Measurements from ENCODE around the gene FBXO42.
"Not testable (repeated sequence)": the region's sequence is repeated elsewhere in the genome, so short reads cannot be mapped to it uniquely, and the experiment has no call there.

Gene FBXO42

GRCh38 chr1:16372535-16373285 is 20.4 kb upstream of the FBXO42 start:
- no peak overlapping the region for H3K4me3 ChIP-seq (ENCODE audit: control insufficient read depth, low read depth, low read length)
- no peak for DNase-seq (ENCODE audit: low read depth)
- no peak for TF ChIP-seq CTCF (IDR thresholded peaks at IDR 0.05; ENCODE audit: control insufficient read depth, insufficient read depth, low read depth, low read length, missing control alignments)

GRCh38 chr1:16371725-16372124 is 19.4 kb upstream of the FBXO42 start:
- TF ChIP-seq CTCF (IDR thresholded peaks at IDR 0.05; ENCODE audit: control insufficient read depth, insufficient read depth, low read depth, low read length, missing control alignments) = no peak
- DNase-seq (ENCODE audit: low read depth) = no peak
- no peak overlapping the region for H3K4me3 ChIP-seq (ENCODE audit: control insufficient read depth, low read depth, low read length)

GRCh38 chr1:16369821-16370220 is 17.5 kb upstream of the FBXO42 start:
- DNase-seq (ENCODE audit: low read depth) = no peak
- TF ChIP-seq CTCF (IDR thresholded peaks at IDR 0.05; ENCODE audit: control insufficient read depth, insufficient read depth, low read depth, low read length, missing control alignments) = no peak
- no peak overlapping the region for H3K4me3 ChIP-seq (ENCODE audit: control insufficient read depth, low read depth, low read length)

GRCh38 chr1:16367968-16368890 is 15.9 kb upstream of the FBXO42 start:
- DNase-seq (ENCODE audit: low read depth) = peak; percentile 61
- no peak for TF ChIP-seq CTCF (IDR thresholded peaks at IDR 0.05; ENCODE audit: control insufficient read depth, insufficient read depth, low read depth, low read length, missing control alignments)
- peak overlapping the region; percentile 80 for H3K4me3 ChIP-seq (ENCODE audit: control insufficient read depth, low read depth, low read length)

GRCh38 chr1:16367258-16367967 is 15.1 kb upstream of the FBXO42 start:
- peak; percentile 46 for DNase-seq (ENCODE audit: low read depth)
- peak overlapping the region; percentile 80 for H3K4me3 ChIP-seq (ENCODE audit: control insufficient read depth, low read depth, low read length)
- TF ChIP-seq CTCF (IDR thresholded peaks at IDR 0.05; ENCODE audit: control insufficient read depth, insufficient read depth, low read depth, low read length, missing control alignments) = no peak

GRCh38 chr1:16366722-16367257 is 14.5 kb upstream of the FBXO42 start, which contains the start of gene SZRD1:
SZRD1 (plus strand) TSS chr1:16367242; CDS start chr1:16367258, 16 bp downstream.
- no peak for TF ChIP-seq CTCF (IDR thresholded peaks at IDR 0.05; ENCODE audit: control insufficient read depth, insufficient read depth, low read depth, low read length, missing control alignments)
- DNase-seq (ENCODE audit: low read depth) = peak; percentile 98
- peak within 1 kb of the TSS; percentile 80 for H3K4me3 ChIP-seq (ENCODE audit: control insufficient read depth, low read depth, low read length)

GRCh38 chr1:16365146-16365498 is 12.8 kb upstream of the FBXO42 start:
- DNase-seq (ENCODE audit: low read depth) = peak; percentile 77
- not testable (repeated sequence) for H3K4me3 ChIP-seq (ENCODE audit: control insufficient read depth, low read depth, low read length)

Measured in AG09309 (cell line).